GM23338 (cell line): ENCODE results near the gene ZNF385C. TPM values are rescaled to one million over a fixed set of nuclear protein-coding genes. Genes with fewer than 3 reads are reported as not detected.

ENCODE experiments used
- ATAC-seq: fragments of 200-7000 bp; cut with Tn5 transposase; 3 replicates; pipeline ENCODE4 v1.9.1; 2020
- DNase-seq: peaks from one replicate; pipeline ENCODE4 v3.0.0-alpha.2; 2015; ENCODE audit warnings: low spot score
- H2AFZ ChIP-seq: fragments of 200-600 bp; sonication (generic); 2 replicates; pipeline ENCODE4 v1.8.0; 2016; ENCODE audit warnings: antibody characterized with exemption, mild to moderate bottlenecking, moderate library complexity
- H3F3A ChIP-seq: fragments of 200-600 bp; sonication (generic); replicated peaks from 2 replicates; pipeline ENCODE4 v1.8.0; 2017; ENCODE audit warnings: antibody characterized with exemption, mixed run types, low read depth
- H3K27ac ChIP-seq: fragments of 200-600 bp; sonication (generic); 2 replicates; pipeline ENCODE4 v1.6.1; 2016; ENCODE audit warnings: low read depth
- H3K27me3 ChIP-seq: fragments of 200-600 bp; sonication (generic); 2 replicates; pipeline ENCODE4 v1.8.0; 2016; ENCODE audit warnings: mild to moderate bottlenecking, mixed run types, moderate library complexity; ENCODE audit not compliant: insufficient read depth
- H3K36me3 ChIP-seq: fragments of 200-600 bp; sonication (generic); 2 replicates; pipeline ENCODE4 v1.8.0; 2016; ENCODE audit warnings: mild to moderate bottlenecking; ENCODE audit not compliant: insufficient read depth
- H3K4me1 ChIP-seq: fragments of 200-600 bp; sonication (generic); 2 replicates; pipeline ENCODE4 v1.8.0; 2016; ENCODE audit warnings: mild to moderate bottlenecking, moderate library complexity; ENCODE audit not compliant: insufficient read depth
- H3K4me2 ChIP-seq: fragments of 200-600 bp; sonication (generic); 2 replicates; pipeline ENCODE4 v1.7.1; 2017; ENCODE audit warnings: mixed run types
- H3K4me3 ChIP-seq: fragments of 200-600 bp; sonication (generic); 2 replicates; pipeline ENCODE4 v1.6.1; 2016; ENCODE audit warnings: mixed run types
- H3K79me2 ChIP-seq: fragments of 200-600 bp; sonication (generic); replicated peaks from 2 replicates; pipeline ENCODE4 v1.8.0; 2017; ENCODE audit warnings: mild to moderate bottlenecking; ENCODE audit not compliant: insufficient read depth
- H3K9me2 ChIP-seq: fragments of 200-600 bp; sonication (generic); 2 replicates; pipeline ENCODE4 v1.8.0; 2017; ENCODE audit not compliant: insufficient read depth
- H4K20me1 ChIP-seq: fragments of 200-600 bp; sonication (generic); replicated peaks from 2 replicates; pipeline ENCODE4 v1.8.0; 2017; ENCODE audit warnings: mild to moderate bottlenecking; ENCODE audit not compliant: insufficient read depth
- H3K27ac Mint-ChIP-seq: 2 replicates; pipeline ENCODE4 v1.8.0; 2020; ENCODE audit warnings: inconsistent platforms, mild to moderate bottlenecking, moderate library complexity, mixed read lengths
- H3K27me3 Mint-ChIP-seq: 3 replicates; pipeline ENCODE4 v1.8.0; 2022; ENCODE audit warnings: low read depth, mild to moderate bottlenecking, moderate library complexity, mixed read lengths, inconsistent platforms; ENCODE audit not compliant: insufficient read depth, poor library complexity
- H3K36me3 Mint-ChIP-seq: 3 replicates; pipeline ENCODE4 v1.8.0; 2021; ENCODE audit warnings: low read depth, mild to moderate bottlenecking, inconsistent platforms, moderate library complexity, mixed read lengths
- H3K4me1 Mint-ChIP-seq: 3 replicates; pipeline ENCODE4 v1.8.0; 2020; ENCODE audit warnings: mild to moderate bottlenecking, inconsistent platforms, mixed read lengths
- H3K4me3 Mint-ChIP-seq: 3 replicates; pipeline ENCODE4 v1.8.0; 2021; ENCODE audit warnings: moderate library complexity, mild to moderate bottlenecking, inconsistent platforms, mixed read lengths
- H3K9me3 Mint-ChIP-seq: 3 replicates; pipeline ENCODE4 v1.8.0; 2020; ENCODE audit warnings: moderate library complexity, mild to moderate bottlenecking, inconsistent platforms, mixed read lengths
- CREB1 ChIP-seq: fragments of 250-450 bp; sonication (Bioruptor Pico); IDR thresholded peaks from 2 replicates; pipeline ENCODE4 v1.5.0; 2020; ENCODE audit warnings: low read depth, mild to moderate bottlenecking, moderate library complexity
- CTCF ChIP-seq, 2 experiments: fragments of 200-600 bp in 1 of 2; sonication (generic) in 1 of 2; conservative IDR thresholded peaks; 2 replicates each; pipeline versions ENCODE4 v1.5.1 to v1.6.1; 2016 to 2017; ENCODE audit warnings: antibody characterized with exemption in 2 of 2, low read depth in 2 of 2, mild to moderate bottlenecking in 2 of 2, moderate library complexity in 1 of 2
- ETS1 ChIP-seq: IDR thresholded peaks from 2 replicates; pipeline ENCODE4 v1.6.1; 2016; ENCODE audit warnings: antibody characterized with exemption
- EZH2 ChIP-seq: fragments of 200-600 bp; sonication (generic); IDR thresholded peaks from one replicate; pipeline ENCODE4 v1.8.0; 2017; ENCODE audit warnings: antibody characterized with exemption, mild to moderate bottlenecking, low read depth; ENCODE audit not compliant: unreplicated experiment
- EZH2phosphoT487 ChIP-seq: fragments of 200-600 bp; sonication (generic); IDR thresholded peaks from one replicate; pipeline ENCODE4 v1.8.1; 2018; ENCODE audit warnings: antibody characterized with exemption; ENCODE audit not compliant: unreplicated experiment
- JUNB ChIP-seq: IDR thresholded peaks from one replicate; pipeline ENCODE4 v1.6.1; 2016; ENCODE audit warnings: antibody characterized with exemption; ENCODE audit not compliant: unreplicated experiment
- NANOG ChIP-seq: IDR thresholded peaks from 2 replicates; pipeline ENCODE4 v1.6.1; 2016; ENCODE audit warnings: antibody characterized with exemption, borderline replicate concordance
- POLR2AphosphoS5 ChIP-seq: IDR thresholded peaks from 2 replicates; pipeline ENCODE4 v1.6.1; 2016; ENCODE audit warnings: antibody characterized with exemption, low read depth
- REST ChIP-seq: IDR thresholded peaks from one replicate; pipeline ENCODE4 v1.6.1; 2018; ENCODE audit warnings: antibody characterized with exemption; ENCODE audit not compliant: unreplicated experiment
- STAT1 ChIP-seq: IDR thresholded peaks from one replicate; pipeline ENCODE4 v1.6.1; 2016; ENCODE audit warnings: antibody characterized with exemption; ENCODE audit not compliant: unreplicated experiment
- ZNF114 ChIP-seq: fragments of 250-450 bp; sonication (Bioruptor Pico); IDR thresholded peaks from 2 replicates; pipeline ENCODE4 v1.5.0; 2020; ENCODE audit warnings: mild to moderate bottlenecking, moderate library complexity
- ZNF331 ChIP-seq: fragments of 250-450 bp; sonication (Bioruptor Pico); IDR thresholded peaks from 2 replicates; pipeline ENCODE4 v1.5.0; 2020; ENCODE audit warnings: low read depth, mild to moderate bottlenecking, moderate library complexity
- ZNF462 ChIP-seq: fragments of 250-450 bp; sonication (Bioruptor Pico); IDR thresholded peaks from 2 replicates; pipeline ENCODE4 v1.5.0; 2020; ENCODE audit warnings: mild to moderate bottlenecking, moderate library complexity
- polyA plus RNA-seq: library from polyadenylated mRNA; unstranded; fragments of >200 nt; fragmentation: Nextera tagmentation; extraction: Ambion mirVana; gene quantifications from 2 replicates; pipeline ENCODE4 v1.2.1, GENCODE V29; 2016
- total RNA-seq: library from RNA; depleted of rRNA; stranded (reverse); fragments of >200 nt; shearing (Covaris generic); gene quantifications from 2 replicates; pipeline ENCODE4 v1.2.3, GENCODE V29; 2014

ZNF385C gene
- total and polyA plus RNA-seq, 2 experiments from 2014 or later, result 1.9 to 3.1 TPM

- Mint-ChIP-seq H3K36me3 (no peaks in the 10 kb centered on the region), H3K4me3 (no peak overlapping the region), H3K27me3 (peaks cover 2% of the 10 kb centered on the region), H3K4me1 (peaks cover 13% of the 10 kb centered on the region), H3K9me3 (no peaks in the 10 kb centered on the region), H3K27ac (no peak overlapping the region)
- Histone ChIP-seq H3K4me2 (no peak overlapping the region), H3K4me1 (no peaks in the 10 kb centered on the region), H3K4me3 (no peak overlapping the region), H3K36me3 (no peaks in the 10 kb centered on the region), H3K79me2 (no peaks in the 10 kb centered on the region), H3K27ac (no peak overlapping the region), H2AFZ (no peak overlapping the region), H3F3A (no peaks in the 10 kb centered on the region), H3K27me3 (no peaks in the 10 kb centered on the region), H3K9me2 (no peaks in the 10 kb centered on the region), H4K20me1 (no peaks in the 10 kb centered on the region)
- no peak for TF ChIP-seq JUNB
- TF ChIP-seq POLR2AphosphoS5, result no peak
- TF ChIP-seq CTCF (conservative IDR thresholded peaks at IDR 0.05; ENCODE audit: low read depth in 2 of 2), result no peak
- no peak for TF ChIP-seq ZNF114
- TF ChIP-seq EZH2, result no peak
- TF ChIP-seq STAT1, result no peak
- TF ChIP-seq CREB1 (CRISPR knock-in tag), result no peak
- no peak for TF ChIP-seq REST
- no peak for TF ChIP-seq NANOG
- no peak for TF ChIP-seq EZH2phosphoT487
- no peak for TF ChIP-seq ETS1
- no peak for TF ChIP-seq ZNF331 (CRISPR knock-in tag)
- no peak for TF ChIP-seq ZNF462 (CRISPR knock-in tag)
- no peak for ATAC-seq
- DNase-seq, result no peak
Measured at GRCh38 chr17:42087042-42087701, 11.1 kb downstream of the ZNF385C start.
